Colonic mucosa (tissue), 4 donors: ENCODE measurements around the gene OR2L5. TPM values are rescaled to one million over a fixed set of nuclear protein-coding genes. Genes with fewer than 3 reads are reported as not detected.

Experiments
- DNase-seq: peaks from one replicate; pipeline ENCODE4 v3.0.0-alpha.2; 2020
- H3K27ac ChIP-seq: fragments of 200-600 bp; one replicate; pipeline ENCODE4 v1.8.0; 2021
- H3K27me3 ChIP-seq: fragments of 200-600 bp; one replicate; pipeline ENCODE4 v1.8.0; 2021
- H3K36me3 ChIP-seq: fragments of 200-600 bp; one replicate; pipeline ENCODE4 v1.8.0; 2021
- H3K4me1 ChIP-seq: fragments of 200-600 bp; one replicate; pipeline ENCODE4 v1.8.0; 2021; ENCODE audit warnings: mild to moderate bottlenecking
- H3K4me3 ChIP-seq: fragments of 200-600 bp; one replicate; pipeline ENCODE4 v1.8.0; 2021
- H3K9ac ChIP-seq, 2 donors: one replicate each; pipeline ENCODE4 v1.7.0; 2013; ENCODE audit warnings: control low read depth in 2 of 2, low read depth in 2 of 2, low read length in 2 of 2
- H3K9me3 ChIP-seq: fragments of 200-600 bp; one replicate; pipeline ENCODE4 v1.8.0; 2021
- intact Hi-C: fragments of 100-400 bp; cut with DNase I; formaldehyde crosslinking; loops from one replicate; pipeline ENCODE4 v1.14.1; 2022
- total RNA-seq, 2 donors: library from RNA; stranded (reverse); fragmentation: NEBNext Ultra II Directional in 1 of 2; extraction: Animal tissue kit (Norgen Biotek cat#: 25700) in 1 of 2; gene quantifications; one replicate each; pipeline ENCODE4 v1.2.1, GENCODE V29; 2021
- TF ChIP-seq, protein P1 (sequence below): fragments of 200-600 bp; IDR thresholded peaks from one replicate; pipeline ENCODE4 v1.8.0; 2022; ENCODE audit warnings: antibody characterized with exemption, mild to moderate bottlenecking
- donor health status: healthy.
- donor health status: DM: no; HTN: no; CAD: no.
- donor health status: DM: no; HTN: no; CAD: no.

OR2L5 gene
- total RNA-seq, 2 donors from 2014 or later, result not detected

DNA sequence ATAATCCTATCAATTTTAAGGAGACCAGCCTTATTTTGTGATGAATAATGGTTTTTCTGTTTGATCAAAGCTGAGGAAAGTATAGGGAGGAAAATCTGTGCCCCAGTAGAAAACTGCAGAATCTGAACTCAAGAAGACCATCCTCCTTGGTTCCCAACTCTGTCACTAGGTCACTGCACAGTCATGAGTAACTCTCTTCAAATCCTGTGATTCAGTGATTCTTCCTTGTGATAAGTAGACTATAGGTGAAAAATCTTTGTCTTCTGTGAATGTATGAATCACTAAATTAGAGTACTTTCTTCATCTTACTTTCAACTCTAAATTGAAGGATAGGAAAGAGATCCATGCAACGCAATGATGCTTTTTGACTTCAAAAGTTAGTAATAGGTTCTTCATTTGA lies 13.3 kb upstream of the OR2L5 start:
- no peak overlapping the region for H3K4me3 ChIP-seq
- H3K36me3 ChIP-seq, result no peaks in the 10 kb centered on the region
- no peaks in the 10 kb centered on the region for H3K27me3 ChIP-seq
- no peak overlapping the region for H3K27ac ChIP-seq
- no peak overlapping the region for H3K9ac ChIP-seq
- TF ChIP-seq, protein P1, sequence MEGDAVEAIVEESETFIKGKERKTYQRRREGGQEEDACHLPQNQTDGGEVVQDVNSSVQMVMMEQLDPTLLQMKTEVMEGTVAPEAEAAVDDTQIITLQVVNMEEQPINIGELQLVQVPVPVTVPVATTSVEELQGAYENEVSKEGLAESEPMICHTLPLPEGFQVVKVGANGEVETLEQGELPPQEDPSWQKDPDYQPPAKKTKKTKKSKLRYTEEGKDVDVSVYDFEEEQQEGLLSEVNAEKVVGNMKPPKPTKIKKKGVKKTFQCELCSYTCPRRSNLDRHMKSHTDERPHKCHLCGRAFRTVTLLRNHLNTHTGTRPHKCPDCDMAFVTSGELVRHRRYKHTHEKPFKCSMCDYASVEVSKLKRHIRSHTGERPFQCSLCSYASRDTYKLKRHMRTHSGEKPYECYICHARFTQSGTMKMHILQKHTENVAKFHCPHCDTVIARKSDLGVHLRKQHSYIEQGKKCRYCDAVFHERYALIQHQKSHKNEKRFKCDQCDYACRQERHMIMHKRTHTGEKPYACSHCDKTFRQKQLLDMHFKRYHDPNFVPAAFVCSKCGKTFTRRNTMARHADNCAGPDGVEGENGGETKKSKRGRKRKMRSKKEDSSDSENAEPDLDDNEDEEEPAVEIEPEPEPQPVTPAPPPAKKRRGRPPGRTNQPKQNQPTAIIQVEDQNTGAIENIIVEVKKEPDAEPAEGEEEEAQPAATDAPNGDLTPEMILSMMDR, result no peak
- no peaks in the 10 kb centered on the region for H3K9me3 ChIP-seq
- DNase-seq, result no peak
- intact Hi-C loops, result no loop called here
- H3K4me1 ChIP-seq, result no peaks in the 10 kb centered on the region

DNA sequence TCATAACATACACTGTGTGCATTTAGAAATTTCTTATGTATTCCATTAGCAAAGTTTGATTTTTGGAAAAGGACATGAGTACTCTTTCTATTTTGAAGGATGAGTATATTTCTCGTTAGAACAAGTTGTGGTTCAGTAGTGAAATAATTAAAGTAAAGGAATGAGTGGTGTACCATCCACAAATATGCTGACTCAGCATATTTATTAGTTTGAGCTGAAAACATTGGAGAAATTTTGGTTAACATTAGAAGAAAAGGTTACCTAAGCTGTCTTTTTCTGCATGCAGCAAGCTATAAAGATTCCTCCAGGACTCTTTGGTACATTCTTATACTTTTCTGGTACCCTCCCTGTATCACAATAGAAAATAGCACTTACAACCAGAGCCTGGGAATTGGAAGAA lies 5.7 kb upstream of the OR2L5 start:
- intact Hi-C loops, result no loop called here
- Histone ChIP-seq H3K4me1 (no peaks in the 10 kb centered on the region), H3K4me3 (no peak overlapping the region), H3K9me3 (no peaks in the 10 kb centered on the region), H3K36me3 (no peaks in the 10 kb centered on the region), H3K27ac (no peak overlapping the region), H3K27me3 (no peaks in the 10 kb centered on the region), H3K9ac (no peak overlapping the region)
- TF ChIP-seq, protein P1, result no peak
- DNase-seq, result no peak

DNA sequence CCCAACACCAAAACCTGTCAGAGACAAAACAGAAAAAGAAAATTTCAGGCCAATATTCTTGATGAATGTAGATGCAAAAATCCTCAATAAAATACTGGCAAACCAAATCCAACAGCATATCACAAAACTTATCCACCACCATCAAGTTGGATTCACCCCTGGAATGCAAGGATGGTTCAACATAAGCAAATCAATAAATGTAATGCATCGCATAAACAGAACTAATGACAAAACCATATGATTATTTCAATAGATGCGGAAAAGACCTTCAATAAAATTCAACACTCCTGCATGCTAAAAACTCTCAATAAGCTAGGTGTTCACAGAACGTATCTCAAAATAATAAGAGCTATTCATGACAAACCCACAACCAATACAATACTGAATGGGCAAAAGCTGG lies 3.8 kb upstream of the OR2L5 start:
- Histone ChIP-seq H3K9ac (no peak overlapping the region), H3K9me3 (no peaks in the 10 kb centered on the region), H3K27me3 (no peaks in the 10 kb centered on the region), H3K36me3 (no peaks in the 10 kb centered on the region), H3K4me3 (no peak overlapping the region), H3K4me1 (no peaks in the 10 kb centered on the region), H3K27ac (no peak overlapping the region)
- intact Hi-C loops, result no loop called here
- TF ChIP-seq, protein P1, result no peak
- DNase-seq, result no peak

DNA sequence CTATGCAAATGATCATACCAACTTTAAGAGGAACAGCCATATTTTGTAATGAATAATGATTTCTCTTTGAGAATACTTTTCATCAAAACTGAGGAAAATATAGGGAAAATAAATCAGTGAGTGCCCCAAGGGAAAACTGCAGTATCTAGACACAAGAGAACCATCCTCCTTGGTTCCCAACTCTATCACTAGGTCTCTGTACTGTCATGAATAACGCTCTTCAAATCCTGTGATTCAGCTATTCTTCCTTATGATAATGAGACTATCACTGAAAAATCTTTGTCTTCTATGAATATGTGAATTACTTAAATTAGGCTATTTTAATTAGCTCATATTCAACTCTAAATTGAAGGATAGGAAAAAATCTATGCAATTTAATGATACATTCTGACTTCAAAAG lies 2.3 kb downstream of the OR2L5 start:
- intact Hi-C loops, result no loop called here
- TF ChIP-seq, protein P1, result no peak

DNA sequence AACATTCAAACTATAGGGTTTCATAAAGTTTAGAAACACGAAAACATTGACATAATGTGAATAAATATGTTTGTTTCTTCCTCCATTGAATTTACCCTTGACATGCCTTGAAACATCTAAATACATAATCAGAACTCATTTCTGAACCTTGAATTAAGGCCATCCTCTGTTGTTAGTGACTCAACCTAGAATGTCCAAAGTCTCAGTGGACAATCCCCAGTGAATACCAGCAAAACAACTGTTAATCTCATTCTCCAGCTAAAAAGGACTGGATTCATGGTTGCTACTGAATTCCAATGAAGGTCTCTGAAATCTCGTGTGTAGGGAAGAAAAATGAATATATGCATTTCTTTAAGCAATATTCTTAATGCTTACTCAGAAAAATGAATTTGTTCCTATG lies 16.3 kb downstream of the OR2L5 start, which contains the start of gene OR2L2:
OR2L2 (plus strand) TSS at position 301 of the 400 bp plus-strand sequence. CDS start 8,198 bp downstream, outside the sequence.
- H3K9me3 ChIP-seq, result no peaks in the 10 kb centered on the region
- no peak within 1 kb of the TSS for H3K4me3 ChIP-seq
- intact Hi-C loops, result no loop called here
- TF ChIP-seq, protein P1, result no peak
- no peaks in the 10 kb centered on the region for H3K4me1 ChIP-seq
- DNase-seq, result no peak
- H3K27me3 ChIP-seq, result no peaks in the 10 kb centered on the region
- H3K9ac ChIP-seq, result no peak within 1 kb of the TSS
- no peak within 1 kb of the TSS for H3K27ac ChIP-seq
- no peaks in the 10 kb centered on the region for H3K36me3 ChIP-seq

More for the DNA sequence above, 2.3 kb downstream of the OR2L5 start:
- H3K9ac ChIP-seq, result no peak overlapping the region
- no peaks in the 10 kb centered on the region for H3K9me3 ChIP-seq
- no peak overlapping the region for H3K4me3 ChIP-seq
- H3K27me3 ChIP-seq, result no peaks in the 10 kb centered on the region
- no peaks in the 10 kb centered on the region for H3K4me1 ChIP-seq
- H3K27ac ChIP-seq, result no peak overlapping the region
- DNase-seq, result no peak
- H3K36me3 ChIP-seq, result no peaks in the 10 kb centered on the region
